Inferior parietal cortex (tissue), 1 donor: Measurements from ENCODE around the gene COPG2.
"Not testable (repeated sequence)": the region's sequence is repeated elsewhere in the genome, so short reads cannot be mapped to it uniquely, and the experiment has no call there.

Source experiments
- DNase-seq: peaks from one replicate; pipeline ENCODE4 v3.0.0-alpha.2; 2016; ENCODE audit errors: extremely low spot score

COPG2 gene

DNA sequence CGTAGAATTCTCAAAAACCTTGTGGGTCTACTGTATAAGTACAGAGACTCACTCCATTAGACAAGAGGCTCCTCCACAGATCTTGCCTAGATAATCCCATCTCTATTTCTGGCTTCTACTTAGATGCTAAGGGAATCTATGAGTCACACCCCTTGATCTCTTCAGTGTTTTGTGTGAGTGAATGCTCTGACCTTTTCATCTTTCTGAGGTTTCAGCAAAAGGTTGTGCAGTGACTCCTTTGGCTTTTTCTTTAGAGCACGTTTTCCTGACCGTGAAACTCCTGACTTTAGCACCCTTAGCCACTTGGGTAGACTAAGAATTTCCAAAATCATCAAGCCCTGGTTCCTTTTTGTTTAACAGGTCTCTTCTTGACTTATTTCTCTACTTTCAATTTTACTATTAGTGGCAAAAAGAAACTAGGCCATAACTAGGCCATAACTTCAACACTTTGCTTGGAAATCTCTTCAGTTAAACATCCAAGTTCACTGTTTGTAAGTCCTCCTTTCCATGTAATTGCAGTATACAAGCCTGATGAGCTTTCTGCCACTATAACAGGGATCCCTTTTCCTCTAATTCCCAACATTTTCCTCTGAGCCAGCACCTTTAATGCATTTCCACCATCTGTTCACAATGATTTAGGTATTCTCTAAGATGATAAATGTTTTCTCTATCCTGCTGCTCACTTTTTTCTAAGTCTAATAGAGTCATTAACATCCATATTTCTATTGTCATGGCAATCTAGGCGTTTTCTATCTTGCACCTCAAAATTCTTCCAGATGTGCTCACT is 19.4 kb downstream of the COPG2 start:
- DNase-seq, result no peak

DNA sequence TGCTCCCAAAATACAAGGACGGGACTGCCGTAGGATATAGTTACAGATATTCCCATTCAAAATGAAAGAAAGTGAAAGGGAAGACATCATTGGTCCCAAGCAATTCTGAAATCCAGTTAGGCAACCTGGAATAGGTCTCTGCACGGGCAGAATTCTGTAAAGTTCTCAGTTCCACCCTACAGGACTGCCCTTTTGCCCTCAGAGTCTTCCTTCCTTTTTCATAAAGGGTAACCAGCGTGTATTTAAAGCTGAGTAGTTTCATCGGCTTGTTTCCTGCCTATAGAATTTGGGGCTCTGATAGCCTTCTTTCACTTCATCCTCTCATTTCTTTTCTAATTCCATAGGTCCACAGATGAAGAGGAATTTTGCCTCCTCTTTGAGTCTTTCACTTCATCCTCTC is 20.0 kb downstream of the COPG2 start:
- no peak for DNase-seq

DNA sequence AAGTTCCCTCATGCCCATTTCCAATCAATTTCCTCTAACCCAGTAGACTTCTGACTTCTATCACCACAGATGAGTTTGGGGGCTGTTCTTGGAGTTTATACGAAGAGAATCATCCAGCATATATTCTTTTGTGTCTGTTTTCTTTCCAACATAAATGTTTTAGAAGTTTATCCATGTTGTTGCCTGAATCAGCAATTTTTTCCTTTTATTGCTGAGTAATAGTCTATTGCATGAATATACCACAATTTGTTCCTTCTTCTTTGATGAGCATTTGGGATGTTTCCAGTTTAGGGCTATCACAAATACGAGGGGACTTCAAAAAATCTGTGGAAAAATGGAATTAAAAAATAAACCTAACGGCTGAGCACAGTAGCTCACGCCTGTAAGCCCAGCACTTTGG is 26.2 kb downstream of the COPG2 start:
- DNase-seq, result no peak

DNA sequence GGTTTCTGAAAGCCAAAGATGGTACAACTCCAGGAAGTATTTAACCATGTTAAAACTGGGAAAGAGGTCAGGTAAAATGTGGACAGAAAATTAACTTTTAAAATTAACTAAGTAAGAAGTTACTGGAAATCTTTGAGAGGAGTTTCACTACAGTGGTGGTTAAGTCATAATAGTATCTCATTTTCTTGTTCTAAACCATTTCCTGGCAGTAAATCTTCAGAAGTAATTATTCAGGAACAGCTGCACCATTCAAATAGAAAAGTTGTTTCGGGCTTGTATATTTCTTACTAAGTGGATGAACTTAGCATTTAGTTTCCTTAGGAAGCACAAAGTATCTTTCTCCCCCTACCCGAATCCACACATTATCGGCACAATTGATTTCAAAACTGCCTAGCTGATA is 27.1 kb downstream of the COPG2 start:
- no peak for DNase-seq

DNA sequence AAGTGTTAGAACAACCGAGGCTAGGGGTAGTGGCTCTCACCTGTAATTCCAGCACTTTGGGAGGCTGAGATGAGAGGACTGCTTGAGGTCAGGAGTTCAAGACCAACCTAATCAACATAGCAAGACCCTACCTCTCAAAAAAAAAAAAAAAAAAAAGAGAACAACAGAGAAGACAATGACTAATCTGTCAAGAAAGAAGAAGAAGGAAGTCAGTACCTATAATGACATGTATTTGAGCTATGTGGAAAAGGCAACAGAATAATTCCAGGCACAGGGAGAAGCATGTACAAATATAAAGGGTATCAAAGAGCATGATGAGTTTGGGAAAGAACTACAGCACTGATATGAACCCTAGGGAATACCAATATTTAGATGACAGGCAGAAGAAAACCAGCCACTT is 27.5 kb downstream of the COPG2 start:
- no peak for DNase-seq

DNA sequence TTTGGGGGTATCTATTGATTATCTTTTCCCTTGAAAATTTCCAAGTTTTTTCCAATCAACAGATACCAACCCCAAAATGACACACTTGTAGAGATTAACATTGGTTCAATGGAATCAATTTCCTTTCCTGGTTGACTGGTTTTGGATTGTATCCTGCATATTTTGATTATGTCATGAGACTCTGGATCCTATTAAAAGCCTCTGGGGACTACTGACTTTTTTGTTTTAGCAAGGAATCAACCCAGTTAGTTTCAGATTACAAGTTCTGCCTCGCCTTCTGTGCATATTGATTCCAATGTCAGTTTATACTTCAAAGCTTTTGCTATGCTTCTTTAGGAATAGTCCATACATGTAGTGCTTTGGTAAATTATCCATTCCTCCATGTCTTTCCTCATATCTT is 29.2 kb downstream of the COPG2 start:
- DNase-seq, result no peak

DNA sequence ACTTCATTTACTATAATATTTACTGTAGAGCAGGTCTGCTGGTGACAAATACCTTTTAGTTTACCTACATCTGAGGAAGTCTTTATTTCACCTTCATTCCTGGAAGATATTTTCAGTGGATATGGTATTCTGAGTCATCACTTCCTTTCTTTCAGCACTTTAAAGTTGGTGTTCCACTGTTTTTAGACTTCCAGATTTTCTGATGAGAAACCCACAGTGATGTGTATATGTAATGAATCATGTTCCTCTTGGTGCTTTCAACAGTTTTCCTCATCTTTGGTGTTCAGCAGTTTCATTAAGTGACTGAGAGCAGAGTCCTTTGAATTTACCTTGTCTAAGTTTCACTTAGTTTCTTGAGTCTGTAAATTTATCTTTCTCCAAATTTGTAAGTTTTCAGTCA is 36.4 kb downstream of the COPG2 start:
- DNase-seq, result no peak

DNA sequence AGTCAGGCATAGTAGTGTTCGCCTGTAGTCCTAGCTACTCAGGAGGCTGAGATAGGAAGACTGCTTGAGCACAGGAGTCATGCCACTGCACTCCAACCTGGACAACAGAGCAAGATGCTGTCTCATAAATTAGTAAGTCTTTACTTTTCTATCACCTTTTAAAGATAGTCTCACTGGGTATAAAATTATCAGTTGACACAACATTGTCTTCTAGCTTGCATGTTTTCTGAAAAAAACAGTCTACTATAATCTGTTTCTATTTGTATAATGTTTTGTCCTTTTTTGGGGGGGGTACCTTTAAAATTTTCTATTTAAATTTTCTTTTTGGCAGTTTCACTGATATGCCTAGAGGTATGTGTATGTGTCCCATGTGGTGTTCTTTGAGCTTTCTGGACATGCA is 39.6 kb downstream of the COPG2 start:
- no peak for DNase-seq

DNA sequence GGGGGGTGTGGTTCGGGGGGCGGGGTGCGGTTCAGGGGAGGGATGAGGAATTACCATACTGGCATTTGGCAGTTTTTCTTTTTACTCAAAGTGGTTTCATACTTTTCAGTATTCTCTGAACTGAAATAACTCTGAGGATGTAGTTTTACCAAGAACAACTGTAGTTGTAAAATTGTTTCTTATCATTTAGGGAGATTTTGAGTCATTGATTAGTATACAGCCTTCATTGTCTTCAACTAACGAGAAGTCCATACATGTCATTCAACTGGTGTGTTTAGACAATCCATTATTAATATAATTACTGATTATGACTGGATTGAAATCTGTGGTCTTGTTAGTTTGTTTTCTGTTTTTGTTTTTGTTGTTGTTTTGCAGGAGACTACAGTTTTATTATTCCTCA is 40.8 kb downstream of the COPG2 start:
- no peak for DNase-seq

DNA sequence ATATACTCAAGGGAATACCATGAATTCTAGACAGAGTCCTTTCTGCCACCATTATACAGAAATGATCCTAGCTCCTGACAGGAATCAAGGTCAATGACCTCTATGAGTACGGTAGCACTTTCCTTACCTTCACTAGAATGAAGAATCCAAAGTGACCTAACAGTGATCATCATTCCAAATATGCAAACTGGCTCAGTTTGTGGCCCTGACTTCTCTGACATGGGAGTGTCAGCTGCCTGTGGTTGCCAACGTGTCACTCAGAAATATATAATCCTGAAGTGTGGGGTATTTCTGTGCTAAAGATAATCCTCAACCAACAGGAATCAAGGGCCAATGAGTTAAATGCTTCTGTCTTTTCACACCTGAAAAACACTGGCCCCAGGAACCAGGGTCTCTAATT is 45.7 kb downstream of the COPG2 start:
- DNase-seq, result no peak

DNA sequence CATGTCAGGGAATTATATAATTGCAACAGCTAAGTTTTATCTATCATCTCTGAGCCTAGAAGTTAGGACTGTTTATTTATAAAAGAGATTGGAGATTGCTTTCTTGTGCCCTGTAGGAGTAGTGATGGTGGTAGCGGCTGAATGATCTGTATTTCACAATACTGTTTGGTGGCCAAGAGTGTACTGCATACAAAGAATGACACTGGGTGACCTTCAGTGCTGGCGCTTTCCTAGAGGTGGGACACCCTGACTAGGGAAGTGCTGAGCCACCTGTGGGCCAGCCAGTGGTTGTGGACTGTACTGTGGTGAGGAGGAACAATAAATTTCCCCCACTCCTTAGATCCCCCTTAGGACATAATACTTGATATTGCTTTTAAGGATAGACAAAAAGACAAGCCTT is 53.0 kb downstream of the COPG2 start:
- no peak for DNase-seq

DNA sequence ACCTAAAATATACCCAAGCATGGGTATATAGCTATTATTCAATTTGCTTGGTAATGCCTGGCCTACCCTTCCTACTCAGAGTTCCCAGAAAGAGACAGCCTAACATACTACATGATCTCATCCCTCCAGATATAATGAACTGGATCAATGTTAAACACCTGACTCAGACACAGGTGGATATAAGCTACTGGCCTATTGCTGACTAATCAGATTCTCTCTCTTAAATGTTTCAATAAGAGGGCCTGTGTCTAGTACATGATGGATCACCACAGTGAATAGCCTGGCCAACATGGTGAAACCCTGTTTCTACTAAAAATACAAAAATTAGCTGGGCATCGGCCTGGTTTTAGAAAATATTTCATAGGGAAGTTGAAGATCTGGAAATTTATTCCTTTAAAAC is 54.1 kb downstream of the COPG2 start:
- no peak for DNase-seq

DNA sequence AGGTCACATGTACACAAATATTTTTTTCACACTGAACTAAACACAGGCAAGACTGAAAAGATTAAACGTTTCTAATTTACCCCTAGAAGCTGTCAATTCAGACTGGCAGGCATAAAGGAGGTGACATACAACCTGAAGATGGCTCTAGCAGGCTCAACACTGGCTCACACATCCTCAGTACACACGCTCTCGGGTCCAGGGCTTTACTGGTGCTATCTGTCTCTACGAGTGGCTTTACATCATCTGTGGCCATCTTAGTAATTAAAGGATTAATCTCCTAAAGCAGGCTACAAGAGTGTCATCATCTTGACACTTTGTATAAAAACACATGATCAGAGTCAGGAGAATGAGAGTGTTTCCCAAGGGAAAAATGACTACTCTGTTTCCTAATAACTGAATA is 57.3 kb downstream of the COPG2 start:
- DNase-seq, result no peak

DNA sequence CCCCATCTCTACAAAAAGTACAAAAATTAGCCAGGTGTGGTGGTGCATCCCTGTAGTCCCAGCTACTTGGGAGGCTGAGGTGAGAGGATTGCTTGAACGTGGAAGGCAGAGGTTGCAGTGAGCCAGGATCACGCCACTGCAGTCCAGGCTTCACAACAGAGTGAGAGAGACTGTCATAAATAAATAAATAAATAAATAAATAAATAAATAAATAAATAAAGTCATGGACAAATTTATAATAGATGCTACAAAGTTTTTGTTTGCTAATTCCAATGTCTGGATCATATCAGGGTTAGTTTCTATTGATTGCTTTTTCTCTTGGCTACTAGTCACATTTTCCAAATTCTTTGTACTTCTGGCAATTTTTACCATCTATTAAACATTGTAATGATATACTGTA is 61.5 kb downstream of the COPG2 start:
- DNase-seq, result not testable (repeated sequence)

DNA sequence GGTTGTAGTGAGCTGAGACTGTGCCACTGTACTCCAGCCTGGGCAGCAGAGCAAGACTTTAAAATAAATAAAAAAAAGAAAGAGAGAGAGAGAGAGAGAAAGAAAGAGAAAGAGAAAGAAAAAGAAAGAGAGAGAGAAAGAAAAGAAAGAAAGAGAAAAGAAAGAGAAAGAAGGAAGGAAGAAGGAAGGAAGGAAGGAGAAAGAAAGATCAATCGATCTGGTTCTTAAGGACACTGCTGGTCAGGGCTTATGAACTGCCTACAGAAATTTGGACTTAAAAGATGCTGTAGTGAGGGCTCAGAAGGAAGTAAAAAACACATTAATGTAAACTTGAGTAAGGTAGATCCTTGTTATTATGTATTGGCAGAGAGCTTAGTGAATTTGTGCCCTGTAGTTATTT is 62.4 kb downstream of the COPG2 start:
- no peak for DNase-seq

DNA sequence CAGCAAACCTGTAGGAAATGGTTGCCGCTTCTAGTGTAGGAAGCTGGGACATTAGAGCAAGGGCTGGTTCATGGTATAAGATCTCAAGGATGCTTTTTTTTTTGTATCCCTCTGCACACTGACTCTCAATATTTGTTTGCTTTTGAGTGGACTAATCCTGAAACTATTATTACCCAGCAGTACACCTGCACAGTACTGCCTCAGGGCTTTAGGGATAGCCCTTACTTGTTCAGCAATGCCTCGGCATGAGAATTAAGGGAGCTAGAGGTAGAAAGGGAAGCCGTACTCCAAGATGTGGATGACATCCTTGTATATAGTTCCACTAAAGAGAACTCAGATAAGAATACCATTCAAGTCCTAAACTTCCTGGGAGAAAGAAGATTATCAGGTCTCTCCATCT is 70.5 kb downstream of the COPG2 start:
- DNase-seq, result no peak

DNA sequence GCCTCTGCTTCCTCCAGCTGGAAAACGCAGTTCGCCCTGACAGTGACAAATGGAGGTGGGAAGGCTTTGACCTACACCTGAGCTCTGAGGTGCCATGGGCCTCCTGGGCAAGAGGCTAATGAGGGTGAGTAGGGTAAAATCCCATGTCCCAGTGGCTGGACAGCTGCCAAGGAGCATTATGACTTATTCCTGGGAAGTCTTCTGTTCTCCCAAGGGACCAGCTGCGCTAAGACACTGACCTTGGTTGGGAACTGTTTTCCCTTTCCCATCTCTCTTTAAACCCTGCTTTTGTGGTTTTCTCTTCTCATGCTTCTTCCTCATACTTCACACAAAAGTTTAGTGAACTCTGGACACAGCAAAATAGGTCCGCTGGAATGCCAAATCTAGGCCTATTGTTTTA is 72.6 kb downstream of the COPG2 start:
- DNase-seq, result no peak

DNA sequence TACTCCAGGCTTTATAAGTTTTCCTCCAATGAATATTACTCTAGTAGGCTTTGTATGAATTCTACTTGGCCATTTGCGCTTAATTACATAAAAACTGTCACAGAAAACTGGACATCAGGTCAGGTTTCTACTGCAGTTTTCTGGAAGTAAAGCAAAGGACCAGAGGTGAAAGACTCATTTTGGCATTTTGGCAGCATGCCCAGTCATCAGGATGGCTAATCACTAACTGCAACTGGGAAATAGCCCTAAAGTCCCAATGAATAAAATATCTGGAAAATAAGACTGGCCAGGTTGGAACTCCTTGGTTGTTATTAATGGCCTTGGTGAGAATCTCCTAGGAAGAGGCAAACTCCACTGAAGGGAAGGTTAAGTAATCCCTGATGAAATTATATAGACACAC is 75.5 kb downstream of the COPG2 start:
- DNase-seq, result no peak

DNA sequence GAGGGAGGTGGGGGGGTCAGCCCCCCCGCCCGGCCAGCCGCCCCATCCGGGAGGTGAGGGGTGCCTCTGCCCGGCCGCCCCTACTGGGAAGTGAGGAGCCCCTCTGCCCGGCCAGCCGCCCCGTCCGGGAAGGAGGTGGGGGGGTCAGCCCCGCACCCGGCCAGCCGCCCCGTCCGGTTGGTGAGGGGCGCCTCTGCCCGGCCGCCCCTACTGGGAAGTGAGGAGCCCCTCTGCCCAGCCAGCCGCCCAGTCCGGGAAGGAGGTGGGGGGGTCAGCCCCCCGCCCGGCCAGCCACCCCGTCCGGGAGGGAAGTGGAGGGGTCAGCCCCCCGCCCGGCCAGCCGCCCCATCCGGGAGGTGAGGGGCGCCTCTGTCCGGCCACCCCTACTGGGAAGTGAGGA is 77.1 kb downstream of the COPG2 start:
- not testable (repeated sequence) for DNase-seq

DNA sequence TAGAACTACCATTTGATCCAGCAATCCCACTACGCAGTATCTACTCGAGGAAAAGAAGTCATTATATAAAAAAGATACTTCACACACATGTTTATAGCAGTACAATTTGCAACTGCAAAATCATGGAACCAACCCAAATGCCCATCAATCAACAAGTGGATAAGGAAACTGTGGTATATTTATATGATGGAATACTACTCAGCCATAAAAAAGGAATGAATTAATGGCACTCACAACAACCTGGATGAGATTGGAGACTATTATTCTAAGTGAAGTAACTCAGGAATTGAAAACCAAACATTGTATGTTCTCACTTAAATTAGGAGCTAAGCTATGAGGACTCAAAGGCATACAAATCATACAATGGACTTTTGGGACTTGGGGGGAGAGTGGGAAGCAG is 82.6 kb downstream of the COPG2 start:
- DNase-seq, result not testable (repeated sequence)

DNA sequence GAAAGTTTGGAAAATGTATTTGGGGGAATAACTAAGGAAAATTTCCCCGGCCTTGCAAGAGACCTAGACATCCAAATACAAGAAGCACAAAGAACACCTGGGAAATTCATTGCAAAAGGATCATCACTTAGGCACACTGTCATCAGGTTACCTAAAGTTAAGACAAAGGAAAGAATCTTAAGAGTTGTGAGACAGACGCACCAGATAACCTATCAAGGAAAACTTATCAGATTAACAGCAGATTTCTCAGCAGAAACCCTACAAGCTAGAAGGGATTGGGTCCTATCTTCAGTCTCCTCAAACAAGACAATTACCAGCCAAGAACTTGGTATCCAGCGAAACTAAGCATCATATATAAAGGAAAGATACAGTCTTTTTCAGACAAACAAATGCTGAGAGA is 93.4 kb downstream of the COPG2 start:
- DNase-seq, result not testable (repeated sequence)

DNA sequence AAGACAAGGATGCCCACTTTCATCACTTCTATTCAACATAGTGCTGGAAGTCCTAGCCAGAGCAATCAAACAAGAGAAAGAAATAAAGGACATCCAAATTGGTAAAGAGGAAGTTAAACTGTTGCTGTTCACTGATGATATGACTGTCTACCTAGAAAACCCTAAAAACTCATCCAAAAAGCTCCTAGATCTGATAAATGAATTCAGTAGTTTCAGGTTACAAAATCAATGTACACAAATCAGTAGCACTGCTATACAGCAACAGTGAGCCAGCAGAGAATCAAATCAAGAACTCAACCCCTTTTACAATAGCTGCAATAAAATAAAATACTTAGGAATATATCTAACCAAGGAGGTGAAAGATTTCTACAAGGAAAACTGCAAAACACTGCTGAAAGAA is 98.4 kb downstream of the COPG2 start:
- not testable (repeated sequence) for DNase-seq

DNA sequence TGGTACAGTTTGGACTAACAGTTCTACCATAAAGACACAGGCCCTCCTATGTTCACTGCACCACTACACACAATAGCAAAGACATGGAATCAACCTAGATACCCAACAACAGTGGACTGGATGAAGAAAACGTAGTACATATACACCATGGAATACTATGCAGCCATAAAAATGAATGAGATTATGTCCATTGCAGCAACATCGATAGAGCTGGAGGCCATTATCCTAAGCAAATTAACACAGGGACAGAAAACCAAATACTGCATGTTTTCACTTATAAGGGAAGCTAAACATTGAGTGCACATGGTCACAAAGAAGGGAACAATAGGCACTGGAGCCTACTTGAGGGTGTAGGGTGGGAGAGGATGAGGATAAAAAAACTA is 101.7 kb downstream of the COPG2 start:
- no peak for DNase-seq

DNA sequence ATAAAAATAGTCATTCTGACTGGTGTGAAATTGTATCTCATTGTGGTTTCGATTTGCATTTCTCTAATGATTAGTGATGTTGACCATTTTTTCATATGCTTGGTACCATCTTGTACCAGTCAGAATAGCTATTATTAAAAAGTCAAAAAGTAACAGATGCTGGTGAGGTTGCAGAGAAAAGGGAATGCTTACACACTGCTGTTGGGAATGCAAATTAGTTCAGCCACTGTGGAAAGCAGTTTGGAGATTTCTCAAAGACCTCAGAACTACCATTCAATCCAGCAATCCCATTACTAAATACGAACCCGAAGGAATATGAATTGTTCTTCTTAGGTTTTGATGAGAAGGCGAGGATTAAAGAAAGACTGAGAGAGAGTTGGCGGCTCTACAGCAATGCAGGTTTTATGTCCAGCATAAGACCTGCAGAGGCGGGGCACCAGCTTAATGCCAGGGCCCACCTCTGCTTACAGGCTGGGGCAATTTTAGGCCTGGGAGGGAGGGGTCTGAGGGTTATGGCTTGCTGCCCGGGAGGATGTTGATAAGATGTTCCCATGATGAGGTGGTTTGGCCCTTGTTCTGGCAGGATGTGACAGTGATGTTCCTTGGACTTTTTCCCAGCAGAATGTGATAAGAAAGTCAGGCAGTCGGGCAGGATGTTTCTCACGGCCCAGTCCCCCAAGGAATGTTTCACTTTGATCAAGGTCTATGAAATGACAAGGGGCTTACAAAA is 102.2 kb downstream of the COPG2 start:
- DNase-seq, result no peak
